ENCODE data around the gene SFTPB. TPM values are rescaled to one million over a fixed set of nuclear protein-coding genes. Genes with fewer than 3 reads are reported as not detected.
"Not testable (repeated sequence)": the region's sequence is repeated elsewhere in the genome, so short reads cannot be mapped to it uniquely, and the experiment has no call there.

Gene SFTPB
- total RNA-seq, 1 experiment from 2014 or later: not detected

DNA sequence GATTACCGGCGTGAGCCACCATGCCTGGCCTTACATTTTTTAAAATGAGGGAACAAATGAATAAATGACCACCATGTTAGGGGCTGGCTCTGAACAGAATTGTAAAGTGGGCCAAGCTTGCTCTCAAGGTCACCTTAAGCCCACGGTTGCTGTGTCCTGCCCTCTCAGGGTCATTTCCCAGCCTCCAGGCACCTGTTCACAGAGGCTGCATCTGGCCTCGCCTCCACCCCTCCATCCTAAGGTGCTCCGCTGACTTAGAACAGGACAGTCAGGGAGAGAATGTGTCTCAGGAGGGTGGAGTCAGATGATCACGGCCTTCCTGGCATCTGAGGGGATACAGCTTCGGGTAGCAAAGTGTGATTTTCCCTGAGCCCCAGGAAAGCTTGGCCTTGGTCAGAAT lies 7.3 kb downstream of the SFTPB start:
- H3K4me1 Mint-ChIP-seq (ENCODE audit: low read depth, unreplicated experiment): peaks cover 11% of the 10 kb centered on the region
- H3K27ac Mint-ChIP-seq (ENCODE audit: unreplicated experiment): no peak overlapping the region
- H3K36me3 Mint-ChIP-seq (ENCODE audit: insufficient read depth, unreplicated experiment): peaks cover 9% of the 10 kb centered on the region
- no peak for TF ChIP-seq CTCF (IDR thresholded peaks at IDR 0.05; ENCODE audit: unreplicated experiment)
- CTCF ChIA-PET: interaction anchor here (0.6 to 0.7 kb wide), 2 partner anchors 24 to 26 kb away, joined by 5 read pairs; no protein-coding TSS in a partner anchor
- no TSS peak for BruUV-seq (replicated peaks)
- intact Hi-C loops (cut with micrococcal nuclease; ENCODE audit: unreplicated experiment): no loop called here
- no peak overlapping the region for H3K4me3 Mint-ChIP-seq (ENCODE audit: low read depth, unreplicated experiment)
- H3K27me3 Mint-ChIP-seq (ENCODE audit: unreplicated experiment): no peaks in the 10 kb centered on the region
- no peaks in the 10 kb centered on the region for H3K9me3 Mint-ChIP-seq (ENCODE audit: low read depth, unreplicated experiment)
- no peak for DNase-seq

DNA sequence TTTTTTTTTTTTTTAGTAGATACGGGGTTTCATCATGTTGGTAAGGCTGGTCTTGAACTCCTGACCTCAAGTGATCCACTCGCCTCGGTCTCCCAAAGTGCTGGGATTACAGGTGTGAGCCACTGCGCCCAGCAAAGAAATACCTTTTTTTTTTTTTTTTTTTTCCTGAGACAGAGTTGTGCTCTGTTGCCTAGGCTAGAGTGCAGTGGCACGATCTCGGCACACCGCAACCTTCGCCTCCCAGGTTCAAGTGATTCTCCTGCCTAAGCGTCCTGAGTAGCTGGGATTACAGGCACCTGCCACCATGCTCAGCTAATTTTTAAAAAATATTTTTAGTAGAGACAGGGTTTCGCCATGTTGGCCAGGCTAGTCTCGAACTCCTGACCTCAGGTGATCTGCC lies 7.7 kb downstream of the SFTPB start:
- H3K27me3 Mint-ChIP-seq (ENCODE audit: unreplicated experiment); H3K4me3 Mint-ChIP-seq (ENCODE audit: low read depth, unreplicated experiment); intact Hi-C loops (cut with micrococcal nuclease; ENCODE audit: unreplicated experiment); H3K36me3 Mint-ChIP-seq (ENCODE audit: insufficient read depth, unreplicated experiment); H3K27ac Mint-ChIP-seq (ENCODE audit: unreplicated experiment); H3K9me3 Mint-ChIP-seq (ENCODE audit: low read depth, unreplicated experiment); BruUV-seq (replicated peaks); DNase-seq: not testable (repeated sequence)
- H3K4me1 Mint-ChIP-seq (ENCODE audit: low read depth, unreplicated experiment): peaks cover 11% of the 10 kb centered on the region
- CTCF ChIA-PET: interaction anchor here (0.6 to 0.7 kb wide), 2 partner anchors 24 to 26 kb away, joined by 5 read pairs; no protein-coding TSS in a partner anchor

GRCh38 chr2:85659324-85659981 lies 8.5 kb downstream of the SFTPB start:
- Mint-ChIP-seq H3K27me3 (ENCODE audit: unreplicated experiment) (no peaks in the 10 kb centered on the region), H3K9me3 (ENCODE audit: low read depth, unreplicated experiment) (no peaks in the 10 kb centered on the region), H3K27ac (ENCODE audit: unreplicated experiment) (no peak overlapping the region), H3K4me1 (ENCODE audit: low read depth, unreplicated experiment) (peaks cover 11% of the 10 kb centered on the region), H3K36me3 (ENCODE audit: insufficient read depth, unreplicated experiment) (peaks cover 16% of the 10 kb centered on the region), H3K4me3 (ENCODE audit: low read depth, unreplicated experiment) (no peak overlapping the region)
- no peak for TF ChIP-seq CTCF (IDR thresholded peaks at IDR 0.05; ENCODE audit: unreplicated experiment)
- intact Hi-C loops (cut with micrococcal nuclease; ENCODE audit: unreplicated experiment): no loop called here
- BruUV-seq (replicated peaks): no TSS peak
- CTCF ChIA-PET: no interaction called here
- no peak for DNase-seq

DNA sequence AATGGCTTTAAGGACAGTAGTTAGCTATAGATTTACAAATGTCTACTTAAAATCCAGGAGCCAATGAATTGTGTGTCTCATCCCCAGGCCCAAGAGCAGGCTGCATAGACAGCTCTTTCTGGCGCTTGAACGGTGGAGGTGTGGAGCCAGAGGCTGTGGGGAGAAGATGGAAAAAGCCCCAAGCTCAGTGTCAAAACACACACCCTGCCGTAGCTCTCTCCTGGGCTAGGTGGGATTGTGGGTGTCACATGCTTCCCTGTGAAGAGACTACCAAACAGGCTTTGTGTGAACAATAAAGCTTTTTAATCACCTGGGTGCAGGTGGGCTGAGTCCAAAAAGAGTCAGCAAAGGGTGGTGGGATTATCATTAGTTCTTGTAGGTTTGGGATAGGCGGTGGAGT lies 10.6 kb downstream of the SFTPB start:
- peaks cover 11% of the 10 kb centered on the region for H3K4me1 Mint-ChIP-seq (ENCODE audit: low read depth, unreplicated experiment)
- H3K4me3 Mint-ChIP-seq (ENCODE audit: low read depth, unreplicated experiment); CTCF ChIA-PET; intact Hi-C loops (cut with micrococcal nuclease; ENCODE audit: unreplicated experiment); DNase-seq; H3K9me3 Mint-ChIP-seq (ENCODE audit: low read depth, unreplicated experiment); H3K27ac Mint-ChIP-seq (ENCODE audit: unreplicated experiment); BruUV-seq (replicated peaks); H3K27me3 Mint-ChIP-seq (ENCODE audit: unreplicated experiment): not testable (repeated sequence)
- peaks cover 32% of the 10 kb centered on the region for H3K36me3 Mint-ChIP-seq (ENCODE audit: insufficient read depth, unreplicated experiment)

DNA sequence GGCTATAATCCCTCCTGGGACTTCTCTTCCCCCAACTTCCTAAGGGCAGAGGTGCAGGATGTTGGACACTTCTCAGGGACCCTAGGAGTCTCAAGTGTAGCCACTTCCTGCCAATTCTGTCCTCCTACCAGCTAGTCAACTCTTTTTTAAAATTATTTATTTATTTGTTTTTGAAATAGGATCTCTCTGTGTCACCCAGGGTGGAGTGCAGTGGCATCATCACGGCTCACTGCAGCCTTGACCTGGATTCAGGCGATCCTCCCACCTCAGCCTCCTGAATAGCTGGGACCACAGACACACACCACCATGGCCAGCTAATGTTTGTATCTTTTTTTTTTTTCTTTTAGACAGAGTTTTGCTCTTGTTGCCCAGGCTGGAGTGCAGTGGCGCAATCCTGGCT lies 11.5 kb downstream of the SFTPB start:
- Mint-ChIP-seq H3K27ac (ENCODE audit: unreplicated experiment) (no peak overlapping the region), H3K27me3 (ENCODE audit: unreplicated experiment) (no peaks in the 10 kb centered on the region), H3K9me3 (ENCODE audit: low read depth, unreplicated experiment) (no peaks in the 10 kb centered on the region), H3K36me3 (ENCODE audit: insufficient read depth, unreplicated experiment) (peaks cover 38% of the 10 kb centered on the region), H3K4me3 (ENCODE audit: low read depth, unreplicated experiment) (no peak overlapping the region), H3K4me1 (ENCODE audit: low read depth, unreplicated experiment) (peaks cover 11% of the 10 kb centered on the region)
- no peak for DNase-seq
- BruUV-seq (replicated peaks): no TSS peak
- intact Hi-C loops (cut with micrococcal nuclease; ENCODE audit: unreplicated experiment): no loop called here
- CTCF ChIA-PET: no interaction called here
- no peak for TF ChIP-seq CTCF (IDR thresholded peaks at IDR 0.05; ENCODE audit: unreplicated experiment)

Data from Calu3 (cell line).